ENCODE measurements around the gene NEB. TPM values are rescaled to one million over a fixed set of nuclear protein-coding genes. Genes with fewer than 3 reads are reported as not detected.

The NEB gene
- polyA plus RNA-seq, 2 of the 4 experiments (the other 2 are of a cell fraction) = 0.67 to 4.4 TPM

- CTCF ChIA-PET = no interaction called here
- H3K4me2 ChIP-seq = no peak overlapping the region
- ATAC-seq (no peak), FAIRE-seq (no peak), DNase-seq (ENCODE audit: low read depth in 1 of 2, low spot score in 1 of 2) (no peak)
- WGBS (ENCODE audit: missing lambda C conversion rate) = 76% methylated on average over 1 of the region's 1 CpG
- TF ChIP-seq HOXA7 (CRISPR knock-in tag; IDR thresholded peaks at IDR 0.05) = no peak
- TF ChIP-seq SREBF2 (IDR thresholded peaks at IDR 0.05) = no peak
- no peak for TF ChIP-seq MYC (IDR thresholded peaks at IDR 0.05; ENCODE audit: borderline replicate concordance, low read length)
- TF ChIP-seq, protein P1, sequence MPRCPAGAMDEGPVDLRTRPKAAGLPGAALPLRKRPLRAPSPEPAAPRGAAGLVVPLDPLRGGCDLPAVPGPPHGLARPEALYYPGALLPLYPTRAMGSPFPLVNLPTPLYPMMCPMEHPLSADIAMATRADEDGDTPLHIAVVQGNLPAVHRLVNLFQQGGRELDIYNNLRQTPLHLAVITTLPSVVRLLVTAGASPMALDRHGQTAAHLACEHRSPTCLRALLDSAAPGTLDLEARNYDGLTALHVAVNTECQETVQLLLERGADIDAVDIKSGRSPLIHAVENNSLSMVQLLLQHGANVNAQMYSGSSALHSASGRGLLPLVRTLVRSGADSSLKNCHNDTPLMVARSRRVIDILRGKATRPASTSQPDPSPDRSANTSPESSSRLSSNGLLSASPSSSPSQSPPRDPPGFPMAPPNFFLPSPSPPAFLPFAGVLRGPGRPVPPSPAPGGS (IDR thresholded peaks at IDR 0.05) = no peak
- no peak for TF ChIP-seq TFCP2L1 (CRISPR knock-in tag; IDR thresholded peaks at IDR 0.05)
- TF ChIP-seq SMC3 (IDR thresholded peaks at IDR 0.05) = no peak
- no peak for TF ChIP-seq CBX8 (IDR thresholded peaks at IDR 0.05)
- TF ChIP-seq ZC3H11A (IDR thresholded peaks at IDR 0.05) = no peak
- no peak for TF ChIP-seq NFE2L2 (conservative IDR thresholded peaks at IDR 0.05; ENCODE audit: low read length)
- no peak for TF ChIP-seq CBX2 (IDR thresholded peaks at IDR 0.05; ENCODE audit: borderline replicate concordance, low read depth)
- TF ChIP-seq, protein P2, sequence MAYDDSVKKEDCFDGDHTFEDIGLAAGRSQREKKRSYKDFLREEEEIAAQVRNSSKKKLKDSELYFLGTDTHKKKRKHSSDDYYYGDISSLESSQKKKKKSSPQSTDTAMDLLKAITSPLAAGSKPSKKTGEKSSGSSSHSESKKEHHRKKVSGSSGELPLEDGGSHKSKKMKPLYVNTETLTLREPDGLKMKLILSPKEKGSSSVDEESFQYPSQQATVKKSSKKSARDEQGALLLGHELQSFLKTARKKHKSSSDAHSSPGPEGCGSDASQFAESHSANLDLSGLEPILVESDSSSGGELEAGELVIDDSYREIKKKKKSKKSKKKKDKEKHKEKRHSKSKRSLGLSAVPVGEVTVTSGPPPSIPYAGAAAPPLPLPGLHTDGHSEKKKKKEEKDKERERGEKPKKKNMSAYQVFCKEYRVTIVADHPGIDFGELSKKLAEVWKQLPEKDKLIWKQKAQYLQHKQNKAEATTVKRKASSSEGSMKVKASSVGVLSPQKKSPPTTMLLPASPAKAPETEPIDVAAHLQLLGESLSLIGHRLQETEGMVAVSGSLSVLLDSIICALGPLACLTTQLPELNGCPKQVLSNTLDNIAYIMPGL (CRISPR knock-in tag; IDR thresholded peaks at IDR 0.05; ENCODE audit: borderline replicate concordance) = no peak
- TF ChIP-seq TP53 (CRISPR knock-in tag; IDR thresholded peaks at IDR 0.05) = no peak
- no peaks in the 10 kb centered on the region for H3K4me1 ChIP-seq
- no peak overlapping the region for H3K27ac ChIP-seq
- H3K9me3 ChIP-seq = no peaks in the 10 kb centered on the region
- no peak overlapping the region for H3K4me3 ChIP-seq
- POLR2A ChIA-PET = no interaction called here
Observed at GRCh38 chr2:151720521-151720920, 13.8 kb downstream of the NEB start.

- FAIRE-seq (no peak), DNase-seq (ENCODE audit: low read depth in 1 of 2, low spot score in 1 of 2) (no peak), ATAC-seq (no peak)
- no peak overlapping the region for H3K4me3 ChIP-seq
- no peaks in the 10 kb centered on the region for H3K9me3 ChIP-seq
- ChIA-PET POLR2A (no interaction called here), CTCF (no interaction called here)
- no peaks in the 10 kb centered on the region for H3K4me1 ChIP-seq
- WGBS (ENCODE audit: missing lambda C conversion rate) = 56% methylated on average over 4 of the region's 4 CpGs
- no peak overlapping the region for H3K4me2 ChIP-seq
- no peak overlapping the region for H3K27ac ChIP-seq
- TF ChIP-seq JUN (IDR thresholded peaks at IDR 0.05) = no peak
- no peak for TF ChIP-seq RAD21 (conservative IDR thresholded peaks at IDR 0.05 in 1 of 2, IDR thresholded peaks at IDR 0.05 in 1 of 2)
- no peak for TF ChIP-seq ELK1 (IDR thresholded peaks at IDR 0.05; ENCODE audit: low read depth, low read length)
- TF ChIP-seq, protein P3, sequence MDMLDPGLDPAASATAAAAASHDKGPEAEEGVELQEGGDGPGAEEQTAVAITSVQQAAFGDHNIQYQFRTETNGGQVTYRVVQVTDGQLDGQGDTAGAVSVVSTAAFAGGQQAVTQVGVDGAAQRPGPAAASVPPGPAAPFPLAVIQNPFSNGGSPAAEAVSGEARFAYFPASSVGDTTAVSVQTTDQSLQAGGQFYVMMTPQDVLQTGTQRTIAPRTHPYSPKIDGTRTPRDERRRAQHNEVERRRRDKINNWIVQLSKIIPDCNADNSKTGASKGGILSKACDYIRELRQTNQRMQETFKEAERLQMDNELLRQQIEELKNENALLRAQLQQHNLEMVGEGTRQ (IDR thresholded peaks at IDR 0.05) = no peak
- no peak for TF ChIP-seq MYC (IDR thresholded peaks at IDR 0.05; ENCODE audit: borderline replicate concordance, low read length)
- no peak for TF ChIP-seq CBX8 (IDR thresholded peaks at IDR 0.05)
- TF ChIP-seq FOSL2 (IDR thresholded peaks at IDR 0.05) = no peak
- no peak for TF ChIP-seq FOSL2 (CRISPR knock-in tag; IDR thresholded peaks at IDR 0.05)
- no peak for TF ChIP-seq ZFP36 (IDR thresholded peaks at IDR 0.05; ENCODE audit: borderline replicate concordance, partially characterized antibody)
- TF ChIP-seq KDM5A (IDR thresholded peaks at IDR 0.05) = no peak
- TF ChIP-seq HOXA7 (CRISPR knock-in tag; IDR thresholded peaks at IDR 0.05) = no peak
- TF ChIP-seq CHD2 (IDR thresholded peaks at IDR 0.05; ENCODE audit: low read length, partially characterized antibody) = no peak
- no peak for TF ChIP-seq HES2 (IDR thresholded peaks at IDR 0.05)
- no peak for TF ChIP-seq HOXB5 (CRISPR knock-in tag; IDR thresholded peaks at IDR 0.05)
- no peak for TF ChIP-seq HEYL (CRISPR knock-in tag; IDR thresholded peaks at IDR 0.05)
- no peak for TF ChIP-seq REST (IDR thresholded peaks at IDR 0.05)
- TF ChIP-seq BHLHE40 (IDR thresholded peaks at IDR 0.05; ENCODE audit: low read depth, low read length) = no peak
- TF ChIP-seq EHMT2 (IDR thresholded peaks at IDR 0.05; ENCODE audit: low read depth) = no peak
- TF ChIP-seq, protein P4, sequence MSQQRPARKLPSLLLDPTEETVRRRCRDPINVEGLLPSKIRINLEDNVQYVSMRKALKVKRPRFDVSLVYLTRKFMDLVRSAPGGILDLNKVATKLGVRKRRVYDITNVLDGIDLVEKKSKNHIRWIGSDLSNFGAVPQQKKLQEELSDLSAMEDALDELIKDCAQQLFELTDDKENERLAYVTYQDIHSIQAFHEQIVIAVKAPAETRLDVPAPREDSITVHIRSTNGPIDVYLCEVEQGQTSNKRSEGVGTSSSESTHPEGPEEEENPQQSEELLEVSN (IDR thresholded peaks at IDR 0.05; ENCODE audit: borderline replicate concordance, low read depth) = no peak
- TF ChIP-seq, protein P5, sequence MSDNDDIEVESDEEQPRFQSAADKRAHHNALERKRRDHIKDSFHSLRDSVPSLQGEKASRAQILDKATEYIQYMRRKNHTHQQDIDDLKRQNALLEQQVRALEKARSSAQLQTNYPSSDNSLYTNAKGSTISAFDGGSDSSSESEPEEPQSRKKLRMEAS (IDR thresholded peaks at IDR 0.05) = no peak
- no peak for TF ChIP-seq EHF (CRISPR knock-in tag; IDR thresholded peaks at IDR 0.05)
Observed at GRCh38 chr2:151718796-151719195, 15.5 kb downstream of the NEB start.
